Trophoblast cell (in vitro differentiated cells and primary cell): ENCODE data around the gene SLC5A5.

Source experiments
- DNase-seq, 2 donors: peaks; one replicate each; pipeline ENCODE4 v3.0.0-alpha.2; 2016
- H2AFZ ChIP-seq: 2 replicates; pipeline ENCODE4 v1.6.1; 2013; ENCODE audit warnings: low read length, moderate library complexity, mild to moderate bottlenecking; ENCODE audit not compliant: insufficient read depth, poor library complexity
- H2AK5ac ChIP-seq: 2 replicates; pipeline ENCODE4 v1.6.1; 2013; ENCODE audit warnings: mild to moderate bottlenecking, low read length
- H2BK120ac ChIP-seq: 2 replicates; pipeline ENCODE4 v1.6.1; 2013; ENCODE audit warnings: low read length, mild to moderate bottlenecking, moderate library complexity; ENCODE audit not compliant: insufficient read depth, poor library complexity
- H2BK12ac ChIP-seq: 2 replicates; pipeline ENCODE4 v1.6.1; 2013; ENCODE audit warnings: mild to moderate bottlenecking, low read length, moderate library complexity
- H2BK5ac ChIP-seq: 2 replicates; pipeline ENCODE4 v1.6.1; 2013; ENCODE audit warnings: low read length, low read depth, moderate library complexity, mild to moderate bottlenecking; ENCODE audit not compliant: poor library complexity
- H3K14ac ChIP-seq: 2 replicates; pipeline ENCODE4 v1.6.1; 2013; ENCODE audit warnings: mild to moderate bottlenecking, low read length
- H3K18ac ChIP-seq: 2 replicates; pipeline ENCODE4 v1.6.1; 2013; ENCODE audit warnings: mild to moderate bottlenecking, low read length
- H3K23ac ChIP-seq: 2 replicates; pipeline ENCODE4 v1.6.1; 2013; ENCODE audit warnings: low read length
- H3K27ac ChIP-seq: 2 replicates; pipeline ENCODE4 v1.5.1; 2013; ENCODE audit warnings: low read depth, mild to moderate bottlenecking, inconsistent platforms, low read length, moderate library complexity
- H3K27me3 ChIP-seq: 2 replicates; pipeline ENCODE4 v1.6.1; 2013; ENCODE audit warnings: inconsistent platforms, mild to moderate bottlenecking, low read length, moderate library complexity; ENCODE audit not compliant: insufficient read depth
- H3K36me3 ChIP-seq, 2 experiments: 1 replicate in 1 of 2; 2 replicates in 1 of 2; pipeline ENCODE4 v1.6.1; 2013; ENCODE audit warnings: low read length in 2 of 2, mild to moderate bottlenecking in 2 of 2, moderate library complexity in 1 of 2; ENCODE audit not compliant: insufficient read depth in 2 of 2, control insufficient read depth in 1 of 2
- H3K4ac ChIP-seq: 2 replicates; pipeline ENCODE4 v1.6.1; 2013; ENCODE audit warnings: low read depth, mild to moderate bottlenecking, low read length, moderate library complexity
- H3K4me1 ChIP-seq, 2 experiments: 1 replicate in 1 of 2; 2 replicates in 1 of 2; pipeline ENCODE4 v1.6.1; 2013; ENCODE audit warnings: low read length in 2 of 2, mild to moderate bottlenecking in 2 of 2, moderate library complexity in 1 of 2; ENCODE audit not compliant: insufficient read depth in 2 of 2, control insufficient read depth in 1 of 2
- H3K4me2 ChIP-seq: 2 replicates; pipeline ENCODE4 v1.6.1; 2013; ENCODE audit warnings: inconsistent platforms, mild to moderate bottlenecking, low read length, moderate library complexity
- H3K4me3 ChIP-seq: 2 replicates; pipeline ENCODE4 v1.5.1; 2013; ENCODE audit warnings: mild to moderate bottlenecking, low read depth, low read length, inconsistent platforms
- H3K79me1 ChIP-seq: one replicate; pipeline ENCODE4 v1.6.1; 2013; ENCODE audit warnings: low read length
- H3K79me2 ChIP-seq: 2 replicates; pipeline ENCODE4 v1.6.1; 2013; ENCODE audit warnings: low read length, mild to moderate bottlenecking; ENCODE audit not compliant: control insufficient read depth, insufficient read depth, poor library complexity
- H3K9ac ChIP-seq: 2 replicates; pipeline ENCODE4 v1.6.1; 2013; ENCODE audit warnings: mild to moderate bottlenecking, low read length
- H3K9me3 ChIP-seq: 2 replicates; pipeline ENCODE4 v1.6.1; 2013; ENCODE audit warnings: low read depth, mild to moderate bottlenecking, control low read depth, inconsistent platforms, low read length; ENCODE audit not compliant: insufficient read depth
- H4K12ac ChIP-seq: 2 replicates; pipeline ENCODE4 v1.6.1; 2013; ENCODE audit warnings: low read depth, mild to moderate bottlenecking, low read length, moderate library complexity
- H4K8ac ChIP-seq: 2 replicates; pipeline ENCODE4 v1.6.1; 2013; ENCODE audit warnings: low read depth, mild to moderate bottlenecking, low read length, moderate library complexity
- H4K91ac ChIP-seq: one replicate; pipeline ENCODE4 v1.6.1; 2013; ENCODE audit warnings: low read depth, mild to moderate bottlenecking, low read length, moderate library complexity
- WGBS: extraction: QIAGEN DNeasy Blood & Tissue Kit; methylation state at CpG from one replicate; pipeline ENCODE4 v1.1.7; 2013; ENCODE audit warnings: missing lambda C conversion rate; ENCODE audit not compliant: insufficient read length, insufficient coverage; ENCODE audit errors: extremely low coverage; 5-methylcytosine and 5-hydroxymethylcytosine counted together

SLC5A5 gene

GRCh38 chr19:17854061-17854460, 17.7 kb upstream of the SLC5A5 start:
- Histone ChIP-seq H2AK5ac (no peak overlapping the region), H3K4ac (no peak overlapping the region), H3K14ac (no peak overlapping the region), H3K36me3 (no peaks in the 10 kb centered on the region), H2AFZ (no peak overlapping the region), H3K18ac (no peak overlapping the region), H3K4me3 (no peak overlapping the region), H3K9me3 (no peaks in the 10 kb centered on the region), H3K27me3 (no peaks in the 10 kb centered on the region), H2BK12ac (no peak overlapping the region), H2BK5ac (no peak overlapping the region), H2BK120ac (no peak overlapping the region), H3K79me2 (no peaks in the 10 kb centered on the region), H4K8ac (no peak overlapping the region), H4K12ac (no peak overlapping the region), H3K27ac (no peak overlapping the region), H3K23ac (no peak overlapping the region), H3K9ac (no peak overlapping the region), H4K91ac (no peak overlapping the region), H3K4me1 (peaks cover 0 to 5% of the 10 kb centered on the region in 2 experiments), H3K79me1 (no peaks in the 10 kb centered on the region), H3K4me2 (no peak overlapping the region)
- WGBS: no CpG with 5 or more reads among the region's 6 CpGs
- peak; percentile 72 to 85 for DNase-seq

DNA sequence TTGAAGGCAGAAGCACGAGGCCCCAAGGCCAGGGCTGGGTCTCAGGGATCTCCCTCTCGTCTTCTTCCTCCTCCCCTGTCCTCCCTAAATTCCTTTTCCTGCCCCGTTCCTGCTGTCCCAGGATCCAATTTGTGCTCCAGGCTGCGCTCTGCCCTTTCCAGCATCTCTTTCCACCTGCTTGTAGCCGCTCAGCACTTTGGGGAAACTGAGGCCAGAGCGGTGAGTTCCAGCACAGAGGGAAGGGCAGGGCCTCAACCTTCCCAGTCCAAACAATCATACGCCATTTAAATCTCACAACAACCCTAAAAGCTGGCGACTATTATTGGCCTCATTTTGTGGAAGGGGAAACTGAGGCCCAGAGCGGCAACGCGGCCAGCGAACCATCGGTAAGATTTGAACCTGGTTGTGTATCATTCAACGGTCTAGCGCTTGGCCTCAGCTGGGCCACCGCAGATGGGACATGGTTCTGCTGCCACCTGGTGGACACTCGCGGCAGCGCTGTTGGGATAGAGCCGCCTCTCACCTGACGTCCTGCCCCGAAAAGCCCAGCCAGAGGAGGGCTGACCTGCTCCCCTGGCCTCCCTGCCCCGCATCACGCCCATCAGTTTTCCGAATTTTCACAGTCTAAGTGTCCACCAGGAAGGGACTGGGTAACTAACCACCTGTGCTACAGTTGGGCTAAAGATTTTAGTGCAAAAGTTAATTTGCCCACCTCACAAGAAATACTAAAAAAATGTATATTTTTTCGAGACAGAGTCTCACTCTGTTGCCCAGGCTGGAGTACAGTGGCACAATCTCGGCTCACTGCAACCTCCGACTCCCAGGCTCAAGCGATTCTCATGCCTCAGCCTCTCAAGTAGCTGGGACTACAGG, 16.2 kb upstream of the SLC5A5 start:
- Histone ChIP-seq H2BK120ac (no peak overlapping the region), H2BK12ac (no peak overlapping the region), H3K23ac (no peak overlapping the region), H3K18ac (no peak overlapping the region), H2BK5ac (no peak overlapping the region), H3K36me3 (no peaks in the 10 kb centered on the region), H3K79me1 (peaks cover 4% of the 10 kb centered on the region), H2AK5ac (no peak overlapping the region), H3K14ac (no peak overlapping the region), H3K4me1 (peaks cover 0 to under 1% of the 10 kb centered on the region in 2 experiments), H2AFZ (peak overlapping the region; percentile 30), H4K91ac (no peak overlapping the region), H3K4me3 (no peak overlapping the region), H3K9ac (no peak overlapping the region), H3K4ac (no peak overlapping the region), H3K27ac (no peak overlapping the region), H3K79me2 (peaks cover 8% of the 10 kb centered on the region), H4K8ac (no peak overlapping the region), H3K9me3 (no peaks in the 10 kb centered on the region), H3K4me2 (no peak overlapping the region), H3K27me3 (no peaks in the 10 kb centered on the region), H4K12ac (no peak overlapping the region)
- peak; percentile 87 to 96 for DNase-seq
- WGBS: no CpG with 5 or more reads among the region's 29 CpGs

- peak within 1 kb of the TSS; percentile 95 for H3K4ac ChIP-seq
- peak within 1 kb of the TSS; percentile 91 for H3K4me3 ChIP-seq
- peak within 1 kb of the TSS; percentile 26 for H2BK120ac ChIP-seq
- peak within 1 kb of the TSS; percentile 83 for H2AFZ ChIP-seq
- H3K14ac ChIP-seq: peak within 1 kb of the TSS; percentile 75
- H3K18ac ChIP-seq: peak within 1 kb of the TSS; percentile 4
- no peaks in the 10 kb centered on the region for H3K9me3 ChIP-seq
- H4K12ac ChIP-seq: peak within 1 kb of the TSS; percentile 43
- H3K4me1 ChIP-seq: peaks cover 0 to 12% of the 10 kb centered on the region in 2 experiments
- peaks cover 35 to 41% of the 10 kb centered on the region in 2 experiments for H3K36me3 ChIP-seq
- H3K27me3 ChIP-seq: no peaks in the 10 kb centered on the region
- H4K8ac ChIP-seq: peak within 1 kb of the TSS; percentile 88
- H3K27ac ChIP-seq: peak within 1 kb of the TSS; percentile 13
- peak within 1 kb of the TSS; percentile 25 for H2AK5ac ChIP-seq
- peak within 1 kb of the TSS; percentile 87 for H3K9ac ChIP-seq
- peak within 1 kb of the TSS; percentile 76 for H3K4me2 ChIP-seq
- DNase-seq: peak; percentile 100
- peaks cover 4% of the 10 kb centered on the region for H3K79me1 ChIP-seq
- no peak within 1 kb of the TSS for H3K23ac ChIP-seq
- H2BK5ac ChIP-seq: peak within 1 kb of the TSS; percentile 7
- WGBS: no CpG with 5 or more reads among the region's 80 CpGs
- peak within 1 kb of the TSS; percentile 75 for H4K91ac ChIP-seq
- peaks cover 19% of the 10 kb centered on the region for H3K79me2 ChIP-seq
- H2BK12ac ChIP-seq: no peak within 1 kb of the TSS
Measured at GRCh38 chr19:17859533-17860330, 12.0 kb upstream of the SLC5A5 start, which contains the start of gene RPL18A. Gene RPL18A, plus strand, starts transcription at chr19:17859910. Its CDS starts 47 bp downstream, at chr19:17859957.

GRCh38 chr19:17860331-17860992, 11.3 kb upstream of the SLC5A5 start:
- H3K23ac ChIP-seq: no peak overlapping the region
- no peak overlapping the region for H2AFZ ChIP-seq
- H3K79me2 ChIP-seq: peaks cover 19% of the 10 kb centered on the region
- H3K4ac ChIP-seq: peak overlapping the region; percentile 95
- H3K4me3 ChIP-seq: peak overlapping the region; percentile 91
- peaks cover 35 to 41% of the 10 kb centered on the region in 2 experiments for H3K36me3 ChIP-seq
- H3K14ac ChIP-seq: peak overlapping the region; percentile 75
- peak overlapping the region; percentile 76 for H3K4me2 ChIP-seq
- H3K4me1 ChIP-seq: peaks cover 0 to 12% of the 10 kb centered on the region in 2 experiments
- H2BK12ac ChIP-seq: no peak overlapping the region
- H2BK120ac ChIP-seq: peak overlapping the region; percentile 26
- peak overlapping the region; percentile 0 for H3K27ac ChIP-seq
- no peaks in the 10 kb centered on the region for H3K9me3 ChIP-seq
- H4K91ac ChIP-seq: peak overlapping the region; percentile 75
- peak overlapping the region; percentile 4 for H3K18ac ChIP-seq
- H4K8ac ChIP-seq: peak overlapping the region; percentile 64
- no CpG with 5 or more reads among the region's 22 CpGs for WGBS
- H2AK5ac ChIP-seq: peak overlapping the region; percentile 25
- no peaks in the 10 kb centered on the region for H3K27me3 ChIP-seq
- peak overlapping the region; percentile 87 for H3K9ac ChIP-seq
- H3K79me1 ChIP-seq: peaks cover 4% of the 10 kb centered on the region
- peak overlapping the region; percentile 7 for H2BK5ac ChIP-seq
- H4K12ac ChIP-seq: peak overlapping the region; percentile 13
- no peak for DNase-seq
